ENCODE measurements around the gene LHX2. TPM values are rescaled to one million over a fixed set of nuclear protein-coding genes. Genes with fewer than 3 reads are reported as not detected.
"Not testable (repeated sequence)": the region's sequence is repeated elsewhere in the genome, so short reads cannot be mapped to it uniquely, and the experiment has no call there.

LHX2 gene
- total RNA-seq, 3 donors from 2014 or later (not counting 1 experiment from before 2014, with no cell fraction given) = not detected

- Mint-ChIP-seq H3K36me3 (no peaks in the 10 kb centered on the region), H3K9me3 (no peaks in the 10 kb centered on the region), H3K27me3 (ENCODE audit: low read depth in 2 of 2) (peaks cover 17 to 20% of the 10 kb centered on the region in 2 donors), H3K27ac (no peak overlapping the region), H3K4me1 (no peaks in the 10 kb centered on the region), H3K4me3 (no peak overlapping the region)
- WGBS (ENCODE audit: insufficient coverage) = 78% methylated on average over 3 of the region's 3 CpGs
- no peak overlapping the region for H3K4me3 ChIP-seq (ENCODE audit: low read length)
- no peaks in the 10 kb centered on the region for H3K4me1 ChIP-seq (ENCODE audit: control insufficient read depth, insufficient read depth, low read length)
- no peak overlapping the region for H3K27ac ChIP-seq (ENCODE audit: low read length)
- no peaks in the 10 kb centered on the region for H3K9me3 ChIP-seq (ENCODE audit: control insufficient read depth, insufficient read depth, low read length)
- no peaks in the 10 kb centered on the region for H3K36me3 ChIP-seq (ENCODE audit: control insufficient read depth, insufficient read depth, low read length)
- ATAC-seq = no peak
- TF ChIP-seq CTCF (IDR thresholded peaks at IDR 0.05) = no peak
- DNase-seq = no peak
- intact Hi-C loops (cut with micrococcal nuclease) = loop anchor here (2.0 kb wide), 1 partner anchor 15 kb away; no protein-coding TSS in a partner anchor
- H3K27me3 ChIP-seq (ENCODE audit: control insufficient read depth, insufficient read depth, low read length) = no peaks in the 10 kb centered on the region
Measured at GRCh38 chr9:123975871-123976270, 35.7 kb upstream of the LHX2 start.

- intact Hi-C loops (cut with micrococcal nuclease); H3K27me3 ChIP-seq (ENCODE audit: control insufficient read depth, insufficient read depth, low read length); ATAC-seq; H3K9me3 ChIP-seq (ENCODE audit: control insufficient read depth, insufficient read depth, low read length); H3K27ac ChIP-seq (ENCODE audit: low read length); H3K4me1 ChIP-seq (ENCODE audit: control insufficient read depth, insufficient read depth, low read length); DNase-seq; H3K4me1 Mint-ChIP-seq; H3K4me3 Mint-ChIP-seq; H3K4me3 ChIP-seq (ENCODE audit: low read length); H3K27ac Mint-ChIP-seq; H3K36me3 Mint-ChIP-seq; H3K9me3 Mint-ChIP-seq; H3K36me3 ChIP-seq (ENCODE audit: control insufficient read depth, insufficient read depth, low read length): not testable (repeated sequence)
- no CpG with 5 or more reads among the region's 9 CpGs for WGBS (ENCODE audit: insufficient coverage)
- H3K27me3 Mint-ChIP-seq (ENCODE audit: low read depth in 2 of 2) = peaks cover 23 to 27% of the 10 kb centered on the region in 2 donors
Measured at GRCh38 chr9:123976579-123976978, 35.0 kb upstream of the LHX2 start.

GRCh38 chr9:123978981-123979380, 32.6 kb upstream of the LHX2 start:
- ATAC-seq (no peak), DNase-seq (no peak)
- WGBS (ENCODE audit: insufficient coverage) = 94% methylated on average over 4 of the region's 5 CpGs
- Histone ChIP-seq H3K9me3 (ENCODE audit: control insufficient read depth, insufficient read depth, low read length) (no peaks in the 10 kb centered on the region), H3K4me1 (ENCODE audit: control insufficient read depth, insufficient read depth, low read length) (no peaks in the 10 kb centered on the region), H3K36me3 (ENCODE audit: control insufficient read depth, insufficient read depth, low read length) (no peaks in the 10 kb centered on the region), H3K4me3 (ENCODE audit: low read length) (no peak overlapping the region), H3K27ac (ENCODE audit: low read length) (no peak overlapping the region), H3K27me3 (ENCODE audit: control insufficient read depth, insufficient read depth, low read length) (no peaks in the 10 kb centered on the region)
- H3K27me3 Mint-ChIP-seq (ENCODE audit: low read depth in 2 of 2) = peaks cover 27% of the 10 kb centered on the region in 2 donors
- H3K4me1 Mint-ChIP-seq = no peaks in the 10 kb centered on the region
- TF ChIP-seq CTCF (IDR thresholded peaks at IDR 0.05) = no peak
- no peak overlapping the region for H3K4me3 Mint-ChIP-seq
- no peaks in the 10 kb centered on the region for H3K9me3 Mint-ChIP-seq
- H3K27ac Mint-ChIP-seq = no peak overlapping the region
- H3K36me3 Mint-ChIP-seq = no peaks in the 10 kb centered on the region
- intact Hi-C loops (cut with micrococcal nuclease) = no loop called here

GRCh38 chr9:123982535-123982934, 29.0 kb upstream of the LHX2 start:
- Mint-ChIP-seq H3K27ac (no peak overlapping the region), H3K27me3 (ENCODE audit: low read depth in 2 of 2) (peaks cover 35 to 42% of the 10 kb centered on the region in 2 donors), H3K9me3 (no peaks in the 10 kb centered on the region), H3K4me3 (no peak overlapping the region), H3K36me3 (no peaks in the 10 kb centered on the region), H3K4me1 (no peaks in the 10 kb centered on the region)
- Histone ChIP-seq H3K4me3 (ENCODE audit: low read length) (no peak overlapping the region), H3K36me3 (ENCODE audit: control insufficient read depth, insufficient read depth, low read length) (no peaks in the 10 kb centered on the region), H3K9me3 (ENCODE audit: control insufficient read depth, insufficient read depth, low read length) (no peaks in the 10 kb centered on the region), H3K27ac (ENCODE audit: low read length) (no peak overlapping the region), H3K4me1 (ENCODE audit: control insufficient read depth, insufficient read depth, low read length) (no peaks in the 10 kb centered on the region), H3K27me3 (ENCODE audit: control insufficient read depth, insufficient read depth, low read length) (no peaks in the 10 kb centered on the region)
- TF ChIP-seq CTCF (IDR thresholded peaks at IDR 0.05) = no peak
- DNase-seq = no peak
- ATAC-seq = no peak
- 82% methylated on average over 6 of the region's 6 CpGs for WGBS (ENCODE audit: insufficient coverage)
- intact Hi-C loops (cut with micrococcal nuclease) = no loop called here
